Heart left ventricle (tissue), 16 donors: ENCODE data around the gene PPP1R7. TPM values are rescaled to one million over a fixed set of nuclear protein-coding genes. Genes with fewer than 3 reads are reported as not detected.

Experiments
- ATAC-seq, 4 donors: fragments of 200-7000 bp; cut with Tn5 transposase; one replicate each; pipeline ENCODE4 v1.9.1; 2020 to 2022; ENCODE audit warnings: moderate library complexity in 4 of 4, mild to moderate bottlenecking in 3 of 4, moderate number of reproducible peaks in 1 of 4
- DNase-seq, 5 donors: peaks; one replicate each; pipeline ENCODE4 v3.0.0-alpha.2; 2020
- H3K27ac ChIP-seq, 12 donors: fragments of 200-600 bp; sonication (generic) in 4 of 12; one replicate each; pipeline versions ENCODE4 v1.5.0 to v1.8.0; 2016 to 2022; ENCODE audit warnings: mild to moderate bottlenecking in 2 of 12
- H3K27me3 ChIP-seq, 9 donors: fragments of 200-600 bp; sonication (generic) in 2 of 9; one replicate each; pipeline versions ENCODE4 v1.5.1 to v1.8.0; 2016 to 2022; ENCODE audit warnings: mild to moderate bottlenecking in 3 of 9
- H3K36me3 ChIP-seq, 9 donors: fragments of 200-600 bp; sonication (generic) in 2 of 9; one replicate each; pipeline versions ENCODE4 v1.5.0 to v1.8.0; 2018 to 2022; ENCODE audit warnings: mild to moderate bottlenecking in 2 of 9
- H3K4me1 ChIP-seq, 12 donors: fragments of 200-600 bp; sonication (generic) in 4 of 12; one replicate each; pipeline versions ENCODE4 v1.5.0 to v1.8.0; 2016 to 2022; ENCODE audit warnings: mild to moderate bottlenecking in 3 of 12
- H3K4me3 ChIP-seq, 12 donors: fragments of 200-600 bp; sonication (generic) in 4 of 12; one replicate each; pipeline versions ENCODE4 v1.5.0 to v1.8.0; 2017 to 2022; ENCODE audit warnings: mild to moderate bottlenecking in 9 of 12, moderate library complexity in 4 of 12
- H3K9me3 ChIP-seq, 12 donors: fragments of 200-600 bp; sonication (generic) in 4 of 12; one replicate each; pipeline versions ENCODE4 v1.5.0 to v1.8.0; 2016 to 2022; ENCODE audit warnings: mild to moderate bottlenecking in 1 of 12
- CTCF ChIP-seq, 12 donors: fragments of 200-600 bp; sonication (generic) in 4 of 12; IDR thresholded peaks; one replicate each; pipeline versions ENCODE4 v1.5.0 to v1.8.0; 2018 to 2022; ENCODE audit warnings: antibody characterized with exemption in 12 of 12, mild to moderate bottlenecking in 5 of 12
- POLR2A ChIP-seq, 2 donors: fragments of 450-650 bp; IDR thresholded peaks; one replicate each; pipeline ENCODE4 v1.6.1; 2017; ENCODE audit warnings: antibody characterized with exemption in 2 of 2, mild to moderate bottlenecking in 2 of 2, moderate library complexity in 2 of 2
- WGBS, 4 donors: extraction: QIAGEN DNeasy Blood & Tissue Kit in 2 of 4; methylation state at CpG; one replicate each; pipeline versions ENCODE4 v1.1.5 to v1.1.7; 2013 to 2018; 5-methylcytosine and 5-hydroxymethylcytosine counted together
- intact Hi-C, 10 donors: fragments of 100-400 bp; cut with DNase I; formaldehyde crosslinking; loops; one replicate each; pipeline versions ENCODE4 v1.11.1 to v1.14.2; 2022
- polyA plus RNA-seq, 2 donors: library from polyadenylated mRNA; stranded (reverse); fragments of 200-250 nt; gene quantifications; one replicate each; pipeline ENCODE4 v1.2.3, GENCODE V29; 2013
- total RNA-seq, 9 donors: library from RNA; depleted of rRNA in 2 of 9; stranded (reverse); fragments of >200 nt in 2 of 9; fragmentation: NEBNext Ultra II Directional in 3 of 9; extraction: Animal tissue kit (Norgen Biotek cat#: 25700) in 3 of 9; gene quantifications; one replicate each; pipeline versions ENCODE4 v1.1.0 to v1.2.4, GENCODE V29; 2016 to 2023
- donor health status: ischemic (EF 13 %, LVEDD 7.1; RV severe dilation, severe dysfunction).
- donor health status: healthy with polysubstance abuse.
- donor health status: DM: no; HTN: yes; CAD: no.
- donor health status: DM: no; HTN: no; CAD: no.
- donor health status: ischemic (EF 25% LVEDD 6.9; RV normal size, moderate dysfunction).
- donor health status: ischemic (EF 25% LVEDD 5.7; RV mildly dilated, moderate dysfunction).
- donor health status: healthy.
- donor health status: DM: yes; HTN: yes; CAD: no.
- donor health status: ischemic (EF 35%, LVEDD 5.7; RV mildly dilated, moderate dysfunction).
- donor health status: nonischemic (EF 11% LVEDD 7.7; RV severe dilation, severe dysfunction).
- donor health status: DM: yes; HTN: yes; CAD: no.
- donor health status: PGD.
- donor health status: ischemic (EF 29% LVEDD 5.4; RV normal size, mild dysfunction).
- donor health status: nonischemic (EF 23%, LVEDD 6.1; RV moderate dilation, normal function).

The PPP1R7 gene
- total and polyA plus RNA-seq, 11 donors, result 66.7 to 110 (median 79.8) TPM

- TF ChIP-seq POLR2A (IDR thresholded peaks at IDR 0.05) (no peak), CTCF (IDR thresholded peaks at IDR 0.05) (no peak)
- no peaks in the 10 kb centered on the region for H3K9me3 ChIP-seq
- WGBS, 4 donors, result 85 to 91% (median 87%) methylated on average over 8 of the region's 8 CpGs
- no peak for DNase-seq
- H3K4me1 ChIP-seq, result peaks cover 0 to 23% (median 18%) of the 10 kb centered on the region in 12 donors
- H3K4me3 ChIP-seq, result no peak overlapping the region
- no peaks in the 10 kb centered on the region for H3K27me3 ChIP-seq
- intact Hi-C loops, result loop anchor here in 1 of 10 donors (10.0 kb wide), 1 partner anchor 476 kb away; the partner anchor contains the start of genes ATG4B and THAP4
- H3K27ac ChIP-seq, result no peak overlapping the region
- peaks cover 0 to 70% (median 60%) of the 10 kb centered on the region in 9 donors for H3K36me3 ChIP-seq
- no peak for ATAC-seq
Observed at GRCh38 chr2:241158546-241158900, 8.3 kb downstream of the PPP1R7 start.

GRCh38 chr2:241159116-241159515 is 8.8 kb downstream of the PPP1R7 start:
- H3K27me3 ChIP-seq, result no peaks in the 10 kb centered on the region
- whole genome bisulfite sequencing, 4 donors, result 95 to 97% (median 96%) methylated on average over 5 of the region's 5 CpGs
- peaks cover 0 to 26% (median 18%) of the 10 kb centered on the region in 12 donors for H3K4me1 ChIP-seq
- H3K9me3 ChIP-seq, result no peaks in the 10 kb centered on the region
- intact Hi-C loops, result loop anchor here in 1 of 10 donors (10.0 kb wide), 1 partner anchor 476 kb away; the partner anchor contains the start of genes ATG4B and THAP4
- ATAC-seq, result no peak
- TF ChIP-seq CTCF (IDR thresholded peaks at IDR 0.05), result no peak
- TF ChIP-seq POLR2A (IDR thresholded peaks at IDR 0.05), result no peak
- H3K27ac ChIP-seq, result no peak overlapping the region
- peaks cover 0 to 70% (median 60%) of the 10 kb centered on the region in 9 donors for H3K36me3 ChIP-seq
- DNase-seq, result no peak
- H3K4me3 ChIP-seq, result no peak overlapping the region

GRCh38 chr2:241160318-241160717 is 10.1 kb downstream of the PPP1R7 start:
- no peaks in the 10 kb centered on the region for H3K27me3 ChIP-seq
- H3K9me3 ChIP-seq, result no peaks in the 10 kb centered on the region
- TF ChIP-seq CTCF (IDR thresholded peaks at IDR 0.05) (no peak), POLR2A (IDR thresholded peaks at IDR 0.05) (no peak)
- intact Hi-C loops, result loop anchor here in 1 of 10 donors (5.0 kb wide), 1 partner anchor 58 kb away; the partner anchor contains the start of gene MTERF4
- H3K4me3 ChIP-seq, result no peak overlapping the region
- no peak overlapping the region for H3K27ac ChIP-seq
- ATAC-seq, result no peak
- H3K4me1 ChIP-seq, result peaks cover 0 to 26% (median 18%) of the 10 kb centered on the region in 12 donors
- H3K36me3 ChIP-seq, result peaks cover 0 to 75% (median 61%) of the 10 kb centered on the region in 9 donors
- no peak for DNase-seq
- WGBS, 4 donors, result 97 to 99% (median 98%) methylated on average over 7 of the region's 7 CpGs

- peak; percentile 79 to 90 (median 83) for DNase-seq
- peaks cover 0 to 79% (median 70%) of the 10 kb centered on the region in 9 donors for H3K36me3 ChIP-seq
- H3K9me3 ChIP-seq, result no peaks in the 10 kb centered on the region
- H3K4me3 ChIP-seq, result no peak overlapping the region
- peaks cover 0 to 26% (median 18%) of the 10 kb centered on the region in 12 donors for H3K4me1 ChIP-seq
- TF ChIP-seq POLR2A (IDR thresholded peaks at IDR 0.05), result no peak
- TF ChIP-seq CTCF (IDR thresholded peaks at IDR 0.05), result peak in 1 of 12 donors; percentile 12
- intact Hi-C loops, result loop anchor here in 2 of 10 donors (1.0 to 5.0 kb wide), 2 partner anchors 11 to 59 kb away; partner anchors contain the start of genes MTERF4 (in 1 of the 2) and PPP1R7 (in 1 of the 2)
- peak; percentile 94 to 96 (median 96) for ATAC-seq
- peak overlapping the region; percentile 14 to 88 (median 78) for H3K27ac ChIP-seq
- H3K27me3 ChIP-seq, result no peaks in the 10 kb centered on the region
- WGBS, 4 donors, result 5 to 17% (median 12%) methylated on average over 8 to 9 of the region's 9 CpGs
Observed at GRCh38 chr2:241161646-241162281, 11.5 kb downstream of the PPP1R7 start.
